ENCODE measurements around the gene SMTNL2.

SMTNL2 gene

DNA sequence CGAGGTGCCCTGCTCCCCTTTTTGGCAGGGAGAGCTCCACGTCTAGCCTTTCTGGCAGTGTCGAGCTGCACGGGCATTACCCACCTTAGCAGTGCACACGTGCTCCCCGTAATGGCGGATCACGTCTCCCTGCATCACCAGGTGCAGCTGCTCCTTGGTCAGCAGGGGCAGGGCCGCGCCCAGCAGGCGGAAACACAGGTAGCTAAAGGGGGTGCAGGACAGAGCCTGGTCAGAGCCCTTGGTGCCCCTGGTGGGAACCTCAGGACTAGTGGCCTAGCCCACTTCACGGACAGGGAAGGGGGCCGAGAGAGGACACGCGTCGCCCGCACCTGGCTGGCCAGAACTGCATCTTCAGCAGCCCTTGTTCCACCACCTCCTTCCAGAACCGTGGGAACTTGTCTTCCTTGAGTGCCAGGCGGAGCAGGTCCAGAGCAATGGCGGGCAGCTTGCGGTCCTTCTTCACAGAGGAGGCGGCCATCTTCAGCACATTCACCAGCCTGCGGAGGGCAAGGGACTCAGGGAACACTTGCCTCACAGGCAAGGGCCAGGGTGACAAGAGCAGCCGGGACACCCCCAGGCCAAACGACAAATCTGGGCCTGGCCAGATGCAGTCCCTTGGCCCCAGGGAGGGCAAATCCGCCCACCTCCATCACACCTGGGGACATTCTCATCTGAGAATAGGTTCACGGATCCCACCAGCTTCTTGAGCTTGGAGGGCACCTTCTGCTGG lies 32.4 kb upstream of the SMTNL2 start:
- no peak overlapping the region for H3K27ac ChIP-seq
- peaks cover 7% of the 10 kb centered on the region for H3K4me1 ChIP-seq
- H3K9ac ChIP-seq: no peak overlapping the region
- no peaks in the 10 kb centered on the region for H3K9me3 ChIP-seq (ENCODE audit: control insufficient read depth, low read length)
- H3K79me2 ChIP-seq: no peaks in the 10 kb centered on the region
- no peaks in the 10 kb centered on the region for H3K36me3 ChIP-seq (ENCODE audit: control insufficient read depth, insufficient read depth, low read length)
- H2AFZ ChIP-seq: no peak overlapping the region
- H3K27me3 ChIP-seq (ENCODE audit: control insufficient read depth, insufficient read depth, low read length): no peaks in the 10 kb centered on the region
- no peak overlapping the region for H3K4me3 ChIP-seq (ENCODE audit: low read depth, low read length)
- no peak overlapping the region for H3K4me2 ChIP-seq (ENCODE audit: low read length)
- TF ChIP-seq, protein P1, sequence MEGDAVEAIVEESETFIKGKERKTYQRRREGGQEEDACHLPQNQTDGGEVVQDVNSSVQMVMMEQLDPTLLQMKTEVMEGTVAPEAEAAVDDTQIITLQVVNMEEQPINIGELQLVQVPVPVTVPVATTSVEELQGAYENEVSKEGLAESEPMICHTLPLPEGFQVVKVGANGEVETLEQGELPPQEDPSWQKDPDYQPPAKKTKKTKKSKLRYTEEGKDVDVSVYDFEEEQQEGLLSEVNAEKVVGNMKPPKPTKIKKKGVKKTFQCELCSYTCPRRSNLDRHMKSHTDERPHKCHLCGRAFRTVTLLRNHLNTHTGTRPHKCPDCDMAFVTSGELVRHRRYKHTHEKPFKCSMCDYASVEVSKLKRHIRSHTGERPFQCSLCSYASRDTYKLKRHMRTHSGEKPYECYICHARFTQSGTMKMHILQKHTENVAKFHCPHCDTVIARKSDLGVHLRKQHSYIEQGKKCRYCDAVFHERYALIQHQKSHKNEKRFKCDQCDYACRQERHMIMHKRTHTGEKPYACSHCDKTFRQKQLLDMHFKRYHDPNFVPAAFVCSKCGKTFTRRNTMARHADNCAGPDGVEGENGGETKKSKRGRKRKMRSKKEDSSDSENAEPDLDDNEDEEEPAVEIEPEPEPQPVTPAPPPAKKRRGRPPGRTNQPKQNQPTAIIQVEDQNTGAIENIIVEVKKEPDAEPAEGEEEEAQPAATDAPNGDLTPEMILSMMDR (IDR thresholded peaks at IDR 0.05): no peak

DNA sequence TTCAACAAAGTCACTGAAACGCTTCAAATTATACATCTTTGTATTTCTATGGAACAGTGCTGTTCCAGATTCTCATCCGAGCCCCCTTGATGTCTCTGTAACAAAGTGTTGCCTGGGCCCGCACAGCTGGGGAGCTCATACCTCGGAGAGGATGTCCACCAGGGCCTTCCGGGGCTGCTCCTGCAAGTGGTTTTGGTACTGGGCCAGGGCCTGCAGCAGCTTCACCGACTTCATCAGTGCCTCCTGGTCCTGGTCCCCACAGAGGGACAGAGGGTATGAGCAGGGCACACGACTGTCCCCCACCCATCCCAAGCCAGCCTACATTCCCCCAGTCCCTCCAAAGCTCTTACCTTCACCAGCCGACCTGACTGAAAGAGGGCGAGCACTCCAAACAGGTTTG lies 30.7 kb upstream of the SMTNL2 start:
- Histone ChIP-seq H3K9ac (no peak overlapping the region), H3K36me3 (ENCODE audit: control insufficient read depth, insufficient read depth, low read length) (no peaks in the 10 kb centered on the region), H3K4me2 (ENCODE audit: low read length) (no peak overlapping the region), H3K4me1 (peaks cover 7% of the 10 kb centered on the region), H3K27ac (no peak overlapping the region), H3K79me2 (no peaks in the 10 kb centered on the region), H3K9me3 (ENCODE audit: control insufficient read depth, low read length) (no peaks in the 10 kb centered on the region), H3K4me3 (ENCODE audit: low read depth, low read length) (no peak overlapping the region), H2AFZ (no peak overlapping the region), H3K27me3 (ENCODE audit: control insufficient read depth, insufficient read depth, low read length) (no peaks in the 10 kb centered on the region)
- TF ChIP-seq, protein P1 (IDR thresholded peaks at IDR 0.05): no peak

DNA sequence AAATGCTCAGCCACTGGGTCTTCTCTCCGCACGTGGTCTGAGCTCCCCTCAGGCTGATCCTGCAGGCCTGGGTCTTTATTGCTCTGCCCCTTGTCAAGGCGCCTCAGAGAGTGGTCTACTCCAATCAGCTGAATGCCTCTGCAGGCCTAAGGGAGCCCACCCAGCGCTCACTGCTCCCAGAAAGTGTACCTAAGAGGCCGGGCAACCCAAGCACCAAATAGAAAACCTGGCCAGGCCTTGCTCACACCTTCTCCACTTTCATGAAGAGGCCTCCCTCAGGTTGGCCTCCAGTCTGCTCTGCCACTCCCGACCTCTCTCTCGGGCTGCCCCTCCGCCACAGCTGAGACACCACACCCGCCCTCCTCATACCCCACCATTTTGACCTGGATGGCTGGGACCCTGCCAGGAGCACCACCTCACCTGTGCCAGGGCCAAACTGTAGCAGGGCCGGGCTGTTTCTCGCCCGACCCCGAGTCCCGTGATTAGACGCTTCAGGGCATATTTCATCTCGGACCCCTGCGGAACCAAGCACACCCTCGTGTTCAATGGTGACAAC lies 29.8 kb upstream of the SMTNL2 start:
- Histone ChIP-seq H3K27ac (peak overlapping the region; percentile 83), H3K27me3 (ENCODE audit: control insufficient read depth, insufficient read depth, low read length) (no peaks in the 10 kb centered on the region), H3K9me3 (ENCODE audit: control insufficient read depth, low read length) (no peaks in the 10 kb centered on the region), H3K36me3 (ENCODE audit: control insufficient read depth, insufficient read depth, low read length) (no peaks in the 10 kb centered on the region), H3K79me2 (no peaks in the 10 kb centered on the region), H3K4me3 (ENCODE audit: low read depth, low read length) (peak overlapping the region; percentile 89), H2AFZ (peak overlapping the region; percentile 100), H3K4me2 (ENCODE audit: low read length) (peak overlapping the region; percentile 87), H3K9ac (peak overlapping the region; percentile 49), H3K4me1 (peaks cover 7% of the 10 kb centered on the region)
- TF ChIP-seq, protein P1 (IDR thresholded peaks at IDR 0.05): no peak

DNA sequence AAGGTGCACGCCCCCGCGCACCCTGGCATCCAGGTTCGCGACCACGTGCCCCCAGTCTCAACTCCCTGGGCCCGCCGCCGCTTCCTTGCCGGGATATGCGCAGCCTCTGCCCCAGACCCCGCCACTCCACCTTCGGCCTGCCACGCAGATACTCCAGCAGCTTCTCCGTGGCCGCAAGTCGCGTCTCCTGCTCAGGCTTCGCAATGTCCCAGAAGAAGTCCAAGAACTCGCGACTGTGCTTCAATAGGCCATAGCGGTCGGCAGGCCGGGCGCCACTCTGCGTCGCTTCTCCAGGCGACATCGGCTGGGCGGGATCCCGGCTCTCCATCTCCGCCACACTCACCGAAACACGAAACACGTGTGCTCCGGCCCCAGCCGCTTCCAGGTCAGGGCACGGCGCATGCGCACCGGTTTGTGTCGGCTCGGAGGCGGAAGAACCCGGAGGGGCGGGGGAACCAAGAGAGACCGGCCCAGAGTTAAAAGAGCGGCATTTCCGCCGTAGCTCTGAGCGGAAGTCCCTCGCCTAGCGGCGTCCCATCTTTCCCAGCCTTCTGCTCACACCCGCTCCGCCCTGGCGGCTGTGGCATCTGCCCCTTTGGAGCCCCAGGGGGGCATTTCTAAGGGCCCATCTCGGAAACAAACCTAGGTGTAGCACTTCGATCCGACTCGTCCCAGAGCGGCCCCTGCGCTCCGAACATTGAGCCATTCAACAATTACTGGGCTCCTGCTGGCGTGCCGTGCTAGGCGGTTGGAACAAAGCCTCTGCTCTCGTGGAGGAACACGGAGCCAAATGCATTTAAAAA lies 29.1 kb upstream of the SMTNL2 start, which contains the start of gene MYBBP1A:
Gene MYBBP1A (minus strand): TSS at position 388 of the 803 bp plus-strand sequence. CDS start 60 bp downstream, at position 328.
- H3K4me2 ChIP-seq (ENCODE audit: low read length): peak within 1 kb of the TSS; percentile 87
- peak within 1 kb of the TSS; percentile 83 for H3K27ac ChIP-seq
- no peaks in the 10 kb centered on the region for H3K9me3 ChIP-seq (ENCODE audit: control insufficient read depth, low read length)
- TF ChIP-seq, protein P1 (IDR thresholded peaks at IDR 0.05): no peak
- H3K4me1 ChIP-seq: peaks cover 7% of the 10 kb centered on the region
- peak within 1 kb of the TSS; percentile 89 for H3K4me3 ChIP-seq (ENCODE audit: low read depth, low read length)
- H3K36me3 ChIP-seq (ENCODE audit: control insufficient read depth, insufficient read depth, low read length): no peaks in the 10 kb centered on the region
- no peaks in the 10 kb centered on the region for H3K79me2 ChIP-seq
- peak within 1 kb of the TSS; percentile 69 for H3K9ac ChIP-seq
- H2AFZ ChIP-seq: peak within 1 kb of the TSS; percentile 100
- H3K27me3 ChIP-seq (ENCODE audit: control insufficient read depth, insufficient read depth, low read length): no peaks in the 10 kb centered on the region

Measured in parathyroid adenoma (tissue), 2 donors.